CD14-positive monocyte (primary cell): ENCODE results near the gene PCGF3. TPM values are rescaled to one million over a fixed set of nuclear protein-coding genes. Genes with fewer than 3 reads are reported as not detected.

Experiments
- DNase-seq, 3 donors: peaks; one replicate each; pipeline ENCODE4 v3.0.0-alpha.2; 2011 to 2022
- H2AFZ ChIP-seq: 2 replicates; pipeline ENCODE4 v1.6.0; 2012; ENCODE audit warnings: mild to moderate bottlenecking, low read depth, low read length, inconsistent platforms; ENCODE audit not compliant: insufficient read depth, poor library complexity, severe bottlenecking
- H3K27ac ChIP-seq, 2 donors: 1 replicate in 1 of 2; 2 replicates in 1 of 2; pipeline ENCODE4 v1.5.1; 2012 to 2013; ENCODE audit warnings: low read length in 2 of 2, control low read depth in 1 of 2, inconsistent platforms in 1 of 2, low read depth in 1 of 2, mild to moderate bottlenecking in 1 of 2
- H3K27me3 ChIP-seq, 2 donors: one replicate each; pipeline versions ENCODE4 v1.6.0 to v1.6.1; 2011 to 2013; ENCODE audit warnings: low read length in 2 of 2; ENCODE audit not compliant: control insufficient read depth in 2 of 2, insufficient read depth in 2 of 2
- H3K36me3 ChIP-seq, 2 donors: replicated peaks in 1 of 2; 1 replicate in 1 of 2; 2 replicates in 1 of 2; pipeline versions ENCODE4 v1.5.1 to v1.6.1; 2012 to 2013; ENCODE audit warnings: low read length in 2 of 2, control low read depth in 1 of 2, inconsistent platforms in 1 of 2, mild to moderate bottlenecking in 1 of 2; ENCODE audit not compliant: insufficient read depth in 2 of 2, control insufficient read depth in 1 of 2
- H3K4me1 ChIP-seq, 2 donors: 1 replicate in 1 of 2; 2 replicates in 1 of 2; pipeline versions ENCODE4 v1.5.1 to v1.6.1; 2012 to 2013; ENCODE audit warnings: low read length in 2 of 2, control low read depth in 1 of 2, inconsistent platforms in 1 of 2, mild to moderate bottlenecking in 1 of 2, moderate library complexity in 1 of 2; ENCODE audit not compliant: insufficient read depth in 2 of 2, control insufficient read depth in 1 of 2
- H3K4me2 ChIP-seq: replicated peaks from 2 replicates; pipeline ENCODE3; 2012; ENCODE audit warnings: low read length, moderate library complexity, mild to moderate bottlenecking; ENCODE audit not compliant: poor library complexity, severe bottlenecking; ENCODE audit errors: extremely low read depth
- H3K4me3 ChIP-seq, 3 experiments: fragments of 200-600 bp in 1 of 3; sonication (generic) in 1 of 3; replicated peaks in 1 of 3; 1 replicate in 2 of 3; 2 replicates in 1 of 3; pipeline ENCODE4 v1.5.1; 2011 to 2013; ENCODE audit warnings: low read length in 3 of 3, mild to moderate bottlenecking in 3 of 3, control low read depth in 2 of 3, low read depth in 2 of 3, inconsistent platforms in 1 of 3, moderate library complexity in 1 of 3
- H3K79me2 ChIP-seq: 2 replicates; pipeline ENCODE4 v1.6.0; 2012; ENCODE audit warnings: mild to moderate bottlenecking, control low read depth, inconsistent platforms, low read length, moderate library complexity; ENCODE audit not compliant: insufficient read depth
- H3K9ac ChIP-seq: 2 replicates; pipeline ENCODE4 v1.6.0; 2017; ENCODE audit warnings: low read length, mild to moderate bottlenecking; ENCODE audit not compliant: insufficient read depth, poor library complexity, severe bottlenecking
- H3K9me3 ChIP-seq, 2 donors: replicated peaks in 1 of 2; 1 replicate in 1 of 2; 2 replicates in 1 of 2; pipeline versions ENCODE4 v1.5.1 to v1.6.1; 2012 to 2013; ENCODE audit warnings: low read length in 2 of 2, control low read depth in 1 of 2; ENCODE audit not compliant: control insufficient read depth in 1 of 2, insufficient read depth in 1 of 2
- H4K20me1 ChIP-seq: 2 replicates; pipeline ENCODE4 v1.6.0; 2012; ENCODE audit warnings: mild to moderate bottlenecking, low read length, control low read depth, moderate library complexity; ENCODE audit not compliant: insufficient read depth
- H3K27ac Mint-ChIP-seq, 7 donors: one replicate each; pipeline ENCODE4 v1.8.0; 2020; ENCODE audit warnings: mild to moderate bottlenecking in 7 of 7, mixed read lengths in 7 of 7, moderate library complexity in 6 of 7, inconsistent platforms in 2 of 7
- H3K27me3 Mint-ChIP-seq, 3 donors: one replicate each; pipeline ENCODE4 v1.8.0; 2021 to 2022; ENCODE audit warnings: low read depth in 3 of 3, mild to moderate bottlenecking in 3 of 3, mixed read lengths in 3 of 3, moderate library complexity in 3 of 3, inconsistent platforms in 1 of 3
- H3K36me3 Mint-ChIP-seq, 2 donors: one replicate each; pipeline ENCODE4 v1.8.0; 2020; ENCODE audit warnings: mixed read lengths in 2 of 2, inconsistent platforms in 1 of 2, mild to moderate bottlenecking in 1 of 2
- H3K4me1 Mint-ChIP-seq: one replicate; pipeline ENCODE4 v1.8.0; 2020; ENCODE audit warnings: mild to moderate bottlenecking, mixed read lengths
- H3K4me3 Mint-ChIP-seq, 2 donors: one replicate each; pipeline ENCODE4 v1.8.0; 2020; ENCODE audit warnings: mild to moderate bottlenecking in 2 of 2, mixed read lengths in 2 of 2, moderate library complexity in 1 of 2
- H3K9me3 Mint-ChIP-seq, 7 donors: one replicate each; pipeline ENCODE4 v1.8.0; 2020 to 2022; ENCODE audit warnings: mixed read lengths in 7 of 7, mild to moderate bottlenecking in 6 of 7, moderate library complexity in 6 of 7, inconsistent platforms in 2 of 7
- CTCF ChIP-seq: fragments of 200-600 bp; IDR thresholded peaks from one replicate; pipeline ENCODE4 v1.8.0; 2022; ENCODE audit warnings: antibody characterized with exemption, mild to moderate bottlenecking
- WGBS: methylation state at CpG from one replicate; pipeline ENCODE4 v1.1.5; 2013; ENCODE audit warnings: missing lambda C conversion rate; ENCODE audit not compliant: insufficient coverage; 5-methylcytosine and 5-hydroxymethylcytosine counted together
- intact Hi-C, 2 donors: fragments of 100-400 bp; cut with micrococcal nuclease; formaldehyde crosslinking; loops; one replicate each; pipeline versions ENCODE4 v1.15.0 to v1.15.1; 2023
- polyA plus RNA-seq, 3 donors: library from polyadenylated mRNA; depleted of rRNA in 1 of 3; unstranded in 2 of 3; stranded (reverse) in 1 of 3; fragments of 300-500 nt in 2 of 3; fragments of >200 nt in 1 of 3; fragmentation: Illumina TruSeq in 2 of 3; gene quantifications; 1 replicate in 2 of 3; 2 replicates in 1 of 3; pipeline ENCODE4 v1.2.3, GENCODE V29; 2012 to 2021

PCGF3 gene
- polyA plus RNA-seq, 3 donors: 7.0 to 163 (median 8.3) TPM

GRCh38 chr4:787561-787981, 81.9 kb downstream of the PCGF3 start:
- Histone ChIP-seq H4K20me1 (no peaks in the 10 kb centered on the region), H3K79me2 (no peaks in the 10 kb centered on the region), H3K4me2 (no peak overlapping the region), H3K4me3 (no peak overlapping the region), H3K36me3 (no peaks in the 10 kb centered on the region), H3K27me3 (peaks cover 16 to 66% of the 10 kb centered on the region in 2 donors), H3K27ac (no peak overlapping the region), H2AFZ (no peak overlapping the region), H3K9me3 (no peaks in the 10 kb centered on the region), H3K9ac (no peak overlapping the region), H3K4me1 (peaks cover 12 to 21% of the 10 kb centered on the region in 2 donors)
- Mint-ChIP-seq H3K36me3 (peaks cover 0 to 5% of the 10 kb centered on the region in 2 donors), H3K4me3 (peak overlapping the region in 1 of 2 donors; percentile 71), H3K4me1 (peaks cover 19% of the 10 kb centered on the region), H3K9me3 (peaks cover 0 to 18% (median 7%) of the 10 kb centered on the region in 7 donors), H3K27ac (no peak overlapping the region), H3K27me3 (peaks cover 44 to 78% (median 57%) of the 10 kb centered on the region in 3 donors)
- TF ChIP-seq CTCF: no peak
- intact Hi-C loops: loop anchor here in 1 of 2 donors (10.0 kb wide), 2 partner anchors 187 to 1097 kb away; partner anchors contain the start of gene DGKQ
- 47% methylated on average over 12 of the region's 16 CpGs for WGBS
- no peak for DNase-seq

- intact Hi-C loops: loop anchor here in 1 of 2 donors (10.0 kb wide), 2 partner anchors 187 to 1097 kb away; partner anchors contain the start of gene DGKQ
- no peak overlapping the region for H3K4me2 ChIP-seq
- no peak overlapping the region for H3K27ac ChIP-seq
- H3K27me3 ChIP-seq: peaks cover 20 to 71% of the 10 kb centered on the region in 2 donors
- TF ChIP-seq CTCF: no peak
- no peak overlapping the region for H2AFZ ChIP-seq
- no peak overlapping the region for H3K4me3 ChIP-seq
- WGBS: 87% methylated on average over 17 of the region's 19 CpGs
- peaks cover 0 to 19% (median 7%) of the 10 kb centered on the region in 7 donors for H3K9me3 Mint-ChIP-seq
- DNase-seq: no peak
- peaks cover 50 to 84% (median 63%) of the 10 kb centered on the region in 3 donors for H3K27me3 Mint-ChIP-seq
- H3K4me1 Mint-ChIP-seq: peaks cover 14% of the 10 kb centered on the region
- H3K36me3 ChIP-seq: no peaks in the 10 kb centered on the region
- H3K4me1 ChIP-seq: peaks cover 7 to 15% of the 10 kb centered on the region in 2 donors
- H3K4me3 Mint-ChIP-seq: peak overlapping the region in 1 of 2 donors; percentile 42
- peaks cover 0 to 7% of the 10 kb centered on the region in 2 donors for H3K36me3 Mint-ChIP-seq
- no peaks in the 10 kb centered on the region for H3K9me3 ChIP-seq
- no peak overlapping the region for H3K27ac Mint-ChIP-seq
- H3K9ac ChIP-seq: no peak overlapping the region
- H4K20me1 ChIP-seq: no peaks in the 10 kb centered on the region
- H3K79me2 ChIP-seq: no peaks in the 10 kb centered on the region
These were observed 82.5 kb downstream of the PCGF3 start for GRCh38 chr4:788006-788635.
